Thyroid gland (tissue), 4 donors: Measurements from ENCODE around the gene SCPEP1. TPM values are rescaled to one million over a fixed set of nuclear protein-coding genes. Genes with fewer than 3 reads are reported as not detected.
A peak's percentile ranks its signal among the peaks of the same experiment; 100 is the strongest.

Experiments
- DNase-seq, 2 donors: peaks; one replicate each; pipeline ENCODE4 v3.0.0-alpha.2; 2019
- H3K27ac ChIP-seq, 3 donors: fragments of 200-600 bp; sonication (generic); 1 replicate in 2 of 3; 2 replicates in 1 of 3; pipeline ENCODE4 v1.5.1; 2016 to 2019; ENCODE audit warnings: mild to moderate bottlenecking in 1 of 3, moderate library complexity in 1 of 3
- H3K27me3 ChIP-seq: fragments of 200-600 bp; sonication (generic); one replicate; pipeline ENCODE4 v1.5.1; 2019
- H3K36me3 ChIP-seq, 2 donors: fragments of 200-600 bp; sonication (generic); one replicate each; pipeline ENCODE4 v1.5.1; 2016 to 2019
- H3K4me1 ChIP-seq, 2 donors: fragments of 200-600 bp; sonication (generic); one replicate each; pipeline ENCODE4 v1.5.1; 2017 to 2019
- H3K4me3 ChIP-seq, 3 donors: fragments of 200-600 bp; sonication (generic); replicated peaks in 1 of 3; 1 replicate in 2 of 3; 2 replicates in 1 of 3; pipeline ENCODE4 v1.5.1; 2016; ENCODE audit warnings: mild to moderate bottlenecking in 1 of 3
- H3K9me3 ChIP-seq: fragments of 200-600 bp; sonication (generic); one replicate; pipeline ENCODE4 v1.5.1; 2017
- CTCF ChIP-seq, 6 experiments: fragments of 200-600 bp in 3 of 6; fragments of 450-650 bp in 3 of 6; sonication (generic) in 3 of 6; IDR thresholded peaks; one replicate each; pipeline ENCODE4 v1.5.1; 2016 to 2019; ENCODE audit warnings: antibody characterized with exemption in 6 of 6, mild to moderate bottlenecking in 2 of 6, inconsistent platforms in 1 of 6, moderate library complexity in 1 of 6
- POLR2A ChIP-seq, 2 donors: fragments of 450-650 bp; IDR thresholded peaks; one replicate each; pipeline ENCODE4 v1.6.1; 2017; ENCODE audit warnings: antibody characterized with exemption in 2 of 2, mild to moderate bottlenecking in 2 of 2, moderate library complexity in 1 of 2
- WGBS, 2 donors: methylation state at CpG; one replicate each; pipeline ENCODE4 v1.1.5; 2017; 5-methylcytosine and 5-hydroxymethylcytosine counted together
- intact Hi-C: fragments of 100-400 bp; cut with DNase I; formaldehyde crosslinking; loops from one replicate; pipeline ENCODE4 v1.15.1; 2023
- total RNA-seq, 4 donors: library from RNA; depleted of rRNA; stranded (reverse); fragments of >200 nt; gene quantifications; one replicate each; pipeline ENCODE4 v1.2.3, GENCODE V29; 2016

SCPEP1 gene
- total RNA-seq, 4 donors from 2014 or later, result 260 to 354 (median 284) TPM

GRCh38 chr17:57046749-57047148, 68.8 kb downstream of the SCPEP1 start:
- DNase-seq, result no peak
- H3K4me3 ChIP-seq, result peak overlapping the region in 1 of 3 donors; percentile 15
- H3K27me3 ChIP-seq, result no peaks in the 10 kb centered on the region
- intact Hi-C loops, result no loop called here
- H3K27ac ChIP-seq, result no peak overlapping the region
- H3K4me1 ChIP-seq, result peaks cover 4 to 23% of the 10 kb centered on the region in 2 donors
- 82 to 89% methylated on average over 18 of the region's 18 CpGs for WGBS, 2 donors
- TF ChIP-seq POLR2A (IDR thresholded peaks at IDR 0.05), result no peak
- no peak for TF ChIP-seq CTCF (IDR thresholded peaks at IDR 0.05)
- H3K9me3 ChIP-seq, result no peaks in the 10 kb centered on the region
- no peaks in the 10 kb centered on the region for H3K36me3 ChIP-seq

GRCh38 chr17:57048096-57048495, 70.2 kb downstream of the SCPEP1 start:
- Histone ChIP-seq H3K4me1 (peaks cover 4 to 23% of the 10 kb centered on the region in 2 donors), H3K4me3 (no peak overlapping the region), H3K27ac (no peak overlapping the region), H3K9me3 (no peaks in the 10 kb centered on the region), H3K27me3 (no peaks in the 10 kb centered on the region), H3K36me3 (no peaks in the 10 kb centered on the region)
- WGBS, 2 donors, result 92 to 94% methylated on average over 2 of the region's 2 CpGs
- DNase-seq, result no peak
- TF ChIP-seq POLR2A (IDR thresholded peaks at IDR 0.05) (no peak), CTCF (IDR thresholded peaks at IDR 0.05) (no peak)
- intact Hi-C loops, result no loop called here

GRCh38 chr17:57050306-57050705, 72.4 kb downstream of the SCPEP1 start:
- H3K4me1 ChIP-seq, result peaks cover 6 to 25% of the 10 kb centered on the region in 2 donors
- H3K27ac ChIP-seq, result peak overlapping the region; percentile 8 to 53 (median 46)
- TF ChIP-seq POLR2A (IDR thresholded peaks at IDR 0.05), result no peak
- TF ChIP-seq CTCF (IDR thresholded peaks at IDR 0.05), result no peak
- H3K36me3 ChIP-seq, result no peaks in the 10 kb centered on the region
- no peaks in the 10 kb centered on the region for H3K27me3 ChIP-seq
- intact Hi-C loops, result loop anchor here (10.0 kb wide), 1 partner anchor 64 kb away; no protein-coding TSS in a partner anchor
- WGBS, 2 donors, result 76 to 83% methylated on average over 5 of the region's 5 CpGs
- H3K4me3 ChIP-seq, result no peak overlapping the region
- H3K9me3 ChIP-seq, result no peaks in the 10 kb centered on the region
- no peak for DNase-seq

GRCh38 chr17:57051886-57052361, 74.0 kb downstream of the SCPEP1 start:
- intact Hi-C loops, result loop anchor here (10.0 kb wide), 1 partner anchor 63 kb away; no protein-coding TSS in a partner anchor
- no peak for DNase-seq

More at GRCh38 chr17:57051886-57052361, 74.0 kb downstream of the SCPEP1 start:
- no peaks in the 10 kb centered on the region for H3K9me3 ChIP-seq
- no peaks in the 10 kb centered on the region for H3K27me3 ChIP-seq
- H3K36me3 ChIP-seq, result no peaks in the 10 kb centered on the region
- H3K27ac ChIP-seq, result peak overlapping the region in 1 of 3 donors; percentile 7
- TF ChIP-seq POLR2A (IDR thresholded peaks at IDR 0.05) (no peak), CTCF (IDR thresholded peaks at IDR 0.05) (no peak)
- H3K4me3 ChIP-seq, result no peak overlapping the region
- 58 to 83% methylated on average over 5 of the region's 5 CpGs for WGBS, 2 donors
- peaks cover 4 to 11% of the 10 kb centered on the region in 2 donors for H3K4me1 ChIP-seq

Other genes with a start within 250 kb of the SCPEP1 start
- 1 to 10 TPM in 3 of 4 donors, under 1 TPM in 1; 0.24 to 1.2 (median 1.2) TPM for gene C17orf67, start 144.2 kb upstream of the SCPEP1 start, total RNA-seq
- gene DGKE, start 144.0 kb upstream of the SCPEP1 start, total RNA-seq, result 10 to 100 TPM in 3 of 4 donors, 1 to 10 TPM in 1; 7.2 to 21.7 (median 14.7) TPM
- gene TRIM25, start 64.1 kb upstream of the SCPEP1 start, total RNA-seq, result 10 to 100 TPM; 23.9 to 41.8 (median 32.7) TPM
- 10 to 100 TPM; 13.2 to 18.3 (median 17.5) TPM for gene COIL, start 17.1 kb upstream of the SCPEP1 start, total RNA-seq
- 100 to 1,000 TPM in 1 of 4 donors, 10 to 100 TPM in 3; 91.6 to 105 (median 95.5) TPM for gene AKAP1, start 107.1 kb downstream of the SCPEP1 start, total RNA-seq